Endothelial cell of umbilical vein (primary cell): ENCODE data around the gene NEDD4. TPM values are rescaled to one million over a fixed set of nuclear protein-coding genes. Genes with fewer than 3 reads are reported as not detected.

Experiments used
- BruUV-seq: library from RNA; stranded (reverse); fragments of 400-500 nt; replicated peaks from 2 replicates; lab custom pipeline; 2021; lab: Mats Ljungman, UMichigan
- CTCF ChIA-PET: fragments of 300-600, 350-600 bp; sonication (Branson Sonifier 250); formaldehyde crosslinking; loops from one replicate; lab custom pipeline; 2021; ENCODE audit warnings: antibody characterized with exemption, inconsistent platforms; lab: Charles Lee
- POLR2A ChIA-PET: fragments of 300-600, 350-600 bp; sonication (Branson Sonifier 250); formaldehyde crosslinking; loops from one replicate; lab custom pipeline; 2021; ENCODE audit warnings: antibody characterized with exemption, inconsistent platforms; lab: Charles Lee
- DNase-seq: peaks from one replicate; pipeline ENCODE4 v3.0.0-alpha.2; 2011; ENCODE audit warnings: low read depth, low spot score
- FAIRE-seq: peaks from 2 replicates; lab custom pipeline; 2011; peaks lifted over from hg19 to GRCh38; lab: Jason Lieb, UNC
- H2AFZ ChIP-seq: 2 replicates; pipeline ENCODE4 v1.6.0; 2012; ENCODE audit warnings: low read depth, low read length, control low read depth, inconsistent platforms
- H3K27ac ChIP-seq: 2 replicates; pipeline ENCODE4 v1.5.1; 2011; ENCODE audit warnings: low read depth, mild to moderate bottlenecking, control low read depth, low read length, moderate library complexity; ENCODE audit not compliant: insufficient read depth
- H3K27me3 ChIP-seq, 2 experiments: 2 replicates each; pipeline versions ENCODE4 v1.6.0 to v1.6.1; 2011; ENCODE audit warnings: low read length in 2 of 2, mixed read lengths in 1 of 2; ENCODE audit not compliant: control insufficient read depth in 2 of 2, insufficient read depth in 2 of 2
- H3K36me3 ChIP-seq, 2 experiments: 2 replicates in 1 of 2; 3 replicates in 1 of 2; pipeline ENCODE4 v1.5.1; 2011; ENCODE audit warnings: low read length in 2 of 2, mild to moderate bottlenecking in 1 of 2, moderate library complexity in 1 of 2; ENCODE audit not compliant: control insufficient read depth in 2 of 2, insufficient read depth in 2 of 2; ENCODE audit errors: extremely low read depth in 1 of 2
- H3K4me1 ChIP-seq: 3 replicates; pipeline ENCODE4 v1.5.1; 2011; ENCODE audit warnings: mild to moderate bottlenecking, low read length; ENCODE audit not compliant: control insufficient read depth, insufficient read depth; ENCODE audit errors: extremely low read depth
- H3K4me2 ChIP-seq: 2 replicates; pipeline ENCODE4 v1.6.1; 2011; ENCODE audit warnings: low read length, control low read depth, mixed read lengths; ENCODE audit not compliant: insufficient read depth
- H3K4me3 ChIP-seq, 3 experiments: fragments of 200-600 bp in 1 of 3; sonication (generic), shearing (Covaris generic) in 1 of 3; replicated peaks in 1 of 3; 2 replicates each; pipeline ENCODE4 v1.5.1; 2011 to 2016; ENCODE audit warnings: control low read depth in 3 of 3, low read length in 3 of 3, mild to moderate bottlenecking in 2 of 3, inconsistent platforms in 1 of 3, low read depth in 1 of 3, moderate library complexity in 1 of 3; ENCODE audit not compliant: insufficient read depth in 1 of 3
- H3K79me2 ChIP-seq: 2 replicates; pipeline ENCODE4 v1.6.0; 2012; ENCODE audit warnings: low read length, inconsistent platforms; ENCODE audit not compliant: control insufficient read depth, insufficient read depth
- H3K9ac ChIP-seq: replicated peaks from 2 replicates; pipeline ENCODE3; 2011; ENCODE audit warnings: low read length, control low read depth; ENCODE audit not compliant: insufficient read depth; ENCODE audit errors: extremely low read depth
- H3K9me1 ChIP-seq: replicated peaks from 3 replicates; pipeline ENCODE4 v1.6.0; 2011; ENCODE audit warnings: mild to moderate bottlenecking, low read length; ENCODE audit not compliant: control insufficient read depth, insufficient read depth; ENCODE audit errors: extremely low read depth
- H3K9me3 ChIP-seq: replicated peaks from 2 replicates; pipeline ENCODE4 v1.5.1; 2012; ENCODE audit warnings: low read length, inconsistent platforms; ENCODE audit not compliant: control insufficient read depth, insufficient read depth
- H4K20me1 ChIP-seq: replicated peaks from 2 replicates; pipeline ENCODE3; 2011; ENCODE audit warnings: mild to moderate bottlenecking, low read length; ENCODE audit not compliant: control insufficient read depth, insufficient read depth; ENCODE audit errors: extremely low read depth
- EZH2 ChIP-seq: IDR thresholded peaks from 2 replicates; pipeline ENCODE4 v1.6.1; 2012; ENCODE audit warnings: borderline replicate concordance, low read depth, mild to moderate bottlenecking, moderate library complexity, low read length, inconsistent platforms; ENCODE audit not compliant: severe bottlenecking
- FOS ChIP-seq: IDR thresholded peaks from 2 replicates; pipeline ENCODE4 v1.6.1; 2011; ENCODE audit warnings: mild to moderate bottlenecking, low read length, moderate library complexity, borderline replicate concordance; ENCODE audit not compliant: insufficient read depth
- GATA2 ChIP-seq: IDR thresholded peaks from 2 replicates; pipeline ENCODE4 v1.7.0; 2011; ENCODE audit warnings: low read depth, mild to moderate bottlenecking, moderate library complexity, mixed read lengths, low read length; ENCODE audit not compliant: insufficient read length, insufficient read depth
- JUN ChIP-seq: IDR thresholded peaks from 2 replicates; pipeline ENCODE4 v1.6.1; 2011; ENCODE audit warnings: borderline replicate concordance, low read depth; ENCODE audit not compliant: insufficient read length, insufficient read depth
- MYC ChIP-seq: IDR thresholded peaks from one replicate; pipeline ENCODE4 v1.6.1; 2011; ENCODE audit warnings: mild to moderate bottlenecking, low read depth, low read length
- POLR2A ChIP-seq: IDR thresholded peaks from 2 replicates; pipeline ENCODE4 v1.6.1; 2012; ENCODE audit warnings: low read depth, mild to moderate bottlenecking, control low read depth, low read length
- POLR2AphosphoS5 ChIP-seq: IDR thresholded peaks from 2 replicates; pipeline ENCODE4 v1.6.1; 2012; ENCODE audit warnings: low read depth, mild to moderate bottlenecking, control low read depth, low read length, moderate library complexity; ENCODE audit not compliant: insufficient read depth
- dilution Hi-C: fragments of 300-500 bp; cut with MboI; formaldehyde crosslinking; loops from one replicate; pipeline ENCODE4 v1.15.0; 2019; ENCODE audit warnings: low sequenced_read_pairs; ENCODE audit not compliant: extremely low pct_ligation_motif_present
- intact Hi-C: fragments of 100-400 bp; cut with micrococcal nuclease; formaldehyde crosslinking; loops from one replicate; pipeline ENCODE4 v1.10.0; 2022
- polyA plus RNA-seq, 4 experiments: library from polyadenylated mRNA; depleted of rRNA in 3 of 4; stranded (reverse) in 3 of 4; unstranded in 1 of 4; fragments of >200 nt; gene quantifications; 2 replicates each; pipeline versions ENCODE4 v1.2.1 to v1.2.3, GENCODE V29; 2011 to 2012; ENCODE audit warnings: missing spikeins in 1 of 4
- total RNA-seq: library from RNA; stranded (reverse); gene quantifications from 2 replicates; pipeline ENCODE4 v1.2.3, GENCODE V29; 2021
- TF ChIP-seq, protein P1 (sequence below): IDR thresholded peaks from 2 replicates; pipeline ENCODE4 v1.6.1; 2011; ENCODE audit not compliant: insufficient read depth, insufficient read length
- TF ChIP-seq, protein P2 (sequence below), 2 donors: IDR thresholded peaks; 1 replicate in 1 of 2; 2 replicates in 1 of 2; pipeline ENCODE4 v1.5.1; 2011; ENCODE audit warnings: low read length in 2 of 2, mild to moderate bottlenecking in 2 of 2, moderate library complexity in 2 of 2, control low read depth in 1 of 2, inconsistent platforms in 1 of 2, low read depth in 1 of 2; ENCODE audit not compliant: insufficient read depth in 1 of 2; ENCODE audit errors: extremely low read depth in 1 of 2

NEDD4 gene
- total and polyA plus RNA-seq, 2 donors (not counting 3 experiments of a cell fraction or from before 2014, with no cell fraction given) = 9.2 to 39.0 TPM

DNA sequence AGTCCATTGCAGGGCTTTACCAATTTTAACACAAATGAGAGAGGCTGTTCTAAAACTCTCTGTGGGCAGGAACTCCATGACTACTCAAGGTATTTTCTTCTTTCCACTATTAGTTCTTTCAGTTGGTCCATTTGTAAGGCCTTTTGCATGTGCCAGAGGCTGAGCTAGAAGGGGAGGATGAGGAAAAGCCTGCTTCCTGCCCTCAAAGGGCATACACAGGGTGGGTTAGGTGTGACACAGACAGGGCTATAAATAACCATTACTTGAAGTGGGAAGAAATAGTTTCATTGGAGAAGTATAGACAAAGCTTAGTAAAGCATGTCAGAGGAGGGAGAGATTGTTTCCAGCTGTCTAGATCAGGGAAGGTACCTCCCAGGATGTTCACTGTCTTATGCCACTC, 198.4 kb downstream of the NEDD4 start:
- no peaks in the 10 kb centered on the region for H3K9me1 ChIP-seq
- peak; percentile 47 for DNase-seq
- H3K4me2 ChIP-seq = no peak overlapping the region
- dilution Hi-C loops (no loop called here), intact Hi-C loops (no loop called here)
- H3K79me2 ChIP-seq = no peaks in the 10 kb centered on the region
- no peaks in the 10 kb centered on the region for H4K20me1 ChIP-seq
- ChIA-PET CTCF (interaction anchor here (0.6 to 1.9 kb wide), 3 partner anchors 145 to 161 kb away, joined by 3 to 9 read pairs (median 3); no protein-coding TSS in a partner anchor), POLR2A (no interaction called here)
- peaks cover 5 to 7% of the 10 kb centered on the region in 2 experiments for H3K27me3 ChIP-seq
- H3K9ac ChIP-seq = no peak overlapping the region
- H3K4me3 ChIP-seq = no peak overlapping the region
- FAIRE-seq = no peak
- H3K9me3 ChIP-seq = no peaks in the 10 kb centered on the region
- no peaks in the 10 kb centered on the region for H3K36me3 ChIP-seq
- no peak overlapping the region for H2AFZ ChIP-seq
- no TSS peak for BruUV-seq
- TF ChIP-seq POLR2AphosphoS5 (no peak), JUN (no peak), EZH2 (no peak), POLR2A (no peak), FOS (no peak), GATA2 (no peak), MYC (no peak)
- TF ChIP-seq, protein P1, sequence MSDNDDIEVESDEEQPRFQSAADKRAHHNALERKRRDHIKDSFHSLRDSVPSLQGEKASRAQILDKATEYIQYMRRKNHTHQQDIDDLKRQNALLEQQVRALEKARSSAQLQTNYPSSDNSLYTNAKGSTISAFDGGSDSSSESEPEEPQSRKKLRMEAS = no peak
- TF ChIP-seq, protein P2, sequence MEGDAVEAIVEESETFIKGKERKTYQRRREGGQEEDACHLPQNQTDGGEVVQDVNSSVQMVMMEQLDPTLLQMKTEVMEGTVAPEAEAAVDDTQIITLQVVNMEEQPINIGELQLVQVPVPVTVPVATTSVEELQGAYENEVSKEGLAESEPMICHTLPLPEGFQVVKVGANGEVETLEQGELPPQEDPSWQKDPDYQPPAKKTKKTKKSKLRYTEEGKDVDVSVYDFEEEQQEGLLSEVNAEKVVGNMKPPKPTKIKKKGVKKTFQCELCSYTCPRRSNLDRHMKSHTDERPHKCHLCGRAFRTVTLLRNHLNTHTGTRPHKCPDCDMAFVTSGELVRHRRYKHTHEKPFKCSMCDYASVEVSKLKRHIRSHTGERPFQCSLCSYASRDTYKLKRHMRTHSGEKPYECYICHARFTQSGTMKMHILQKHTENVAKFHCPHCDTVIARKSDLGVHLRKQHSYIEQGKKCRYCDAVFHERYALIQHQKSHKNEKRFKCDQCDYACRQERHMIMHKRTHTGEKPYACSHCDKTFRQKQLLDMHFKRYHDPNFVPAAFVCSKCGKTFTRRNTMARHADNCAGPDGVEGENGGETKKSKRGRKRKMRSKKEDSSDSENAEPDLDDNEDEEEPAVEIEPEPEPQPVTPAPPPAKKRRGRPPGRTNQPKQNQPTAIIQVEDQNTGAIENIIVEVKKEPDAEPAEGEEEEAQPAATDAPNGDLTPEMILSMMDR (IDR thresholded peaks at IDR 0.05; ENCODE audit: extremely low read depth in 1 of 2, insufficient read depth in 1 of 2, low read depth in 1 of 2, low read length in 2 of 2) = no peak
- no peaks in the 10 kb centered on the region for H3K4me1 ChIP-seq
- no peak overlapping the region for H3K27ac ChIP-seq
